ENCODE results near the gene EMCN.

- TF ChIP-seq ATF2 (IDR thresholded peaks at IDR 0.05; ENCODE audit: low read length) (no peak), POLR2A (IDR thresholded peaks at IDR 0.05; ENCODE audit: low read depth, low read length) (no peak)
Observed at GRCh38 chr4:100519205-100519604, 1.4 kb upstream of the EMCN start.
